Coronary artery (tissue), 2 donors: ENCODE measurements around the gene CLASRP.

Experiments
- DNase-seq: peaks from one replicate; pipeline ENCODE4 v3.0.0-alpha.2; 2017; ENCODE audit warnings: low spot score
- H3K27ac ChIP-seq, 2 donors: fragments of 200-600 bp; sonication (generic); one replicate each; pipeline ENCODE4 v1.5.1; 2016 to 2019
- H3K4me3 ChIP-seq: fragments of 200-600 bp; sonication (generic); 2 replicates; pipeline ENCODE4 v1.5.1; 2016; ENCODE audit warnings: mild to moderate bottlenecking, moderate library complexity
- CTCF ChIP-seq: fragments of 200-600 bp; sonication (generic); IDR thresholded peaks from one replicate; pipeline ENCODE4 v1.5.1; 2019; ENCODE audit warnings: antibody characterized with exemption

The CLASRP gene, protein sequence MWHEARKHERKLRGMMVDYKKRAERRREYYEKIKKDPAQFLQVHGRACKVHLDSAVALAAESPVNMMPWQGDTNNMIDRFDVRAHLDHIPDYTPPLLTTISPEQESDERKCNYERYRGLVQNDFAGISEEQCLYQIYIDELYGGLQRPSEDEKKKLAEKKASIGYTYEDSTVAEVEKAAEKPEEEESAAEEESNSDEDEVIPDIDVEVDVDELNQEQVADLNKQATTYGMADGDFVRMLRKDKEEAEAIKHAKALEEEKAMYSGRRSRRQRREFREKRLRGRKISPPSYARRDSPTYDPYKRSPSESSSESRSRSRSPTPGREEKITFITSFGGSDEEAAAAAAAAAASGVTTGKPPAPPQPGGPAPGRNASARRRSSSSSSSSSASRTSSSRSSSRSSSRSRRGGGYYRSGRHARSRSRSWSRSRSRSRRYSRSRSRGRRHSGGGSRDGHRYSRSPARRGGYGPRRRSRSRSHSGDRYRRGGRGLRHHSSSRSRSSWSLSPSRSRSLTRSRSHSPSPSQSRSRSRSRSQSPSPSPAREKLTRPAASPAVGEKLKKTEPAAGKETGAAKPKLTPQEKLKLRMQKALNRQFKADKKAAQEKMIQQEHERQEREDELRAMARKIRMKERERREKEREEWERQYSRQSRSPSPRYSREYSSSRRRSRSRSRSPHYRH

GRCh38 chr19:45038931-45039893 lies at the start of gene CLASRP:
Gene CLASRP, plus strand, starts transcription at chr19:45039045. Its CDS starts 1,168 bp downstream, at chr19:45040213.
- Histone ChIP-seq H3K4me3 (peak within 1 kb of the TSS; percentile 97), H3K27ac (peak within 1 kb of the TSS; percentile 79 to 98)
- DNase-seq: peak; percentile 88
- TF ChIP-seq CTCF: no peak

DNA sequence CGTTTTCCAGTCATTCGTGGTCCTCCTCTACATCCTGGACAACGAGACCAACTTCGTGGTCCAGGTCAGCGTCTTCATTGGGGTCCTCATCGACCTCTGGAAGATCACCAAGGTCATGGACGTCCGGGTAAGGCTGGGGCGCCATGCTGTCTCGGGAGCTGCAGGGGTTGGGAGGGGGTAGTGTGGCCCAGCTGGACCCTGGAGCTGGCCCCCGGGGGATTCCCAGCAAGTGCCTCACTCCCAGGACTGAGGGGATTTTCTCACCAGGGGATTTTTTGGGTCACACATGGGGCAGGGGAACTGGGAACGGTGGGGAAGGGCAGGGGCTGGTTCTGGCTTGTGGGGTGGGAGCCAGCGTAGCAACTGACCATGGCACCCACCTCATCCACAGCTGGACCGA lies 48.4 kb upstream of the CLASRP start:
- H3K27ac ChIP-seq: no peak overlapping the region
- TF ChIP-seq CTCF: no peak
- H3K4me3 ChIP-seq: no peak overlapping the region
- DNase-seq: no peak

GRCh38 chr19:44990966-44991365 lies 47.9 kb upstream of the CLASRP start:
- Histone ChIP-seq H3K4me3 (no peak overlapping the region), H3K27ac (no peak overlapping the region)
- DNase-seq: no peak
- TF ChIP-seq CTCF: no peak

DNA sequence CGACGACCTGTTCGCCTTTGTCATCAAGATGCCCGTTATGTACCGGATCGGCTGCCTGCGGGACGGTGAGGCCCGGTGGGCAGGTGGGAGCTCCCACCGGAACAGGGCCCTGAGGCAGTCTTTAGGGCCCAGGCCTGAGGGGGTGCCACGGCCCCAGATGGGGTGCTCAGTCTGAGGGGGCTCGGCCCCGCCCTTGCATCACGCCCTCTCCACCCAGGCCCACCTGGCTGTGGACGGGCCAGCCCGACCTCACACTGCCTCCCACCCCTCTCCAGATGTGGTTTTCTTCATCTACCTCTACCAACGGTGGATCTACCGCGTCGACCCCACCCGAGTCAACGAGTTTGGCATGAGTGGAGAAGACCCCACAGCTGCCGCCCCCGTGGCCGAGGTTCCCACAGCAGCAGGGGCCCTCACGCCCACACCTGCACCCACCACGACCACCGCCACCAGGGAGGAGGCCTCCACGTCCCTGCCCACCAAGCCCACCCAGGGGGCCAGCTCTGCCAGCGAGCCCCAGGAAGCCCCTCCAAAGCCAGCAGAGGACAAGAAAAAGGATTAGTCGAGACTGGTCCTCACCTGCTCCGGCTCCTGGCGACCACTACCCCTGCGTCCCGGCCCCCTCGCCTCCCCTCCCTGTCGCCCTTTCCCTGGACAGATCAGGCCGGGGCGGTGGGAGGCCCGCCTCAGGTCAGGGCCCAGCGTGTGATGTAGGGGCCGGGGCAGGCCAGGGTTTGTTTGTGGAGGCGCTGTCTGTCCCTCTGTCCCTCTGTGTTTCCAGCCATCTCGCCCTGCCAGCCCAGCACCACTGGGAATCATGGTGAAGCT lies 46.3 kb upstream of the CLASRP start:
- DNase-seq: no peak
- no peak for TF ChIP-seq CTCF
- Histone ChIP-seq H3K27ac (no peak overlapping the region), H3K4me3 (no peak overlapping the region)

DNA sequence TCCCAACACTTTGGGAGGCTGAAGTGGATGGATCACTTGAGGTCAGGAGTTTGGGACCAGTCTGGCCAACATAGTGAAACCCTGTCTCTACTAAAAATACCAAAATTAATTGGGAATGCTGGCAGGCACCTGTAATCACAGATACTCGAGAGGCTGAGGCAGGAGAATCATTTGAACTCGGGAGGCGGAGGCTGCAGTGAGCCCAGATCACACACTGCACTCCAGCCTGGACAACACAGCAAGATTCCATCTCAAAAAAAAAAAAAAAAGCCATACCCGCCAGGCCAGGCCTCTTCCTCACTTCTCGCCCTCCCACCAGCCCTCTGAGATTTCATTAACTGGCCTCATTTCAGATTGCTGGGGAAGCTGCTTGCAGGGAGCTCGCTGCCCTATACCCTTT lies 45.3 kb upstream of the CLASRP start:
- DNase-seq: no peak
- Histone ChIP-seq H3K4me3 (no peak overlapping the region), H3K27ac (no peak overlapping the region)
- TF ChIP-seq CTCF: no peak

- DNase-seq: no peak
- no peak for TF ChIP-seq CTCF
- no peak overlapping the region for H3K4me3 ChIP-seq
- H3K27ac ChIP-seq: no peak overlapping the region
These were observed 44.8 kb upstream of the CLASRP start for GRCh38 chr19:44993926-44994537.
